NCI-H1417 (cell line): ENCODE data around the gene TFEB.

Experiments used
- DNase-seq, 3 experiments: peaks; one replicate each; lab custom pipeline; 2025; lab: John Stamatoyannopoulos, UW

The TFEB gene

GRCh38 chr6:41652866-41653652 is 82.3 kb downstream of the TFEB start:
- peak in 2 of 3 experiments; percentile 69 to 81 for DNase-seq

GRCh38 chr6:41651962-41652657 is 83.3 kb downstream of the TFEB start:
- DNase-seq = no peak

GRCh38 chr6:41651246-41651961 is 84.0 kb downstream of the TFEB start:
- no peak for DNase-seq

- no peak for DNase-seq
Observed at GRCh38 chr6:41650120-41650519, 85.3 kb downstream of the TFEB start.

GRCh38 chr6:41649596-41649995 is 85.8 kb downstream of the TFEB start:
- no peak for DNase-seq

GRCh38 chr6:41648921-41649320 is 86.5 kb downstream of the TFEB start:
- DNase-seq = no peak

GRCh38 chr6:41648070-41648585 is 87.3 kb downstream of the TFEB start:
- DNase-seq = no peak

- DNase-seq = no peak
Observed at GRCh38 chr6:41647061-41647511, 88.3 kb downstream of the TFEB start.

- DNase-seq = no peak
Observed at GRCh38 chr6:41646026-41646795, 89.2 kb downstream of the TFEB start.

- DNase-seq = no peak
Observed at GRCh38 chr6:41645007-41645618, 90.3 kb downstream of the TFEB start.

GRCh38 chr6:41644297-41644879 is 91.0 kb downstream of the TFEB start:
- DNase-seq = peak; percentile 47 to 60 (median 59)

GRCh38 chr6:41643899-41644269 is 91.5 kb downstream of the TFEB start:
- DNase-seq = no peak

GRCh38 chr6:41642960-41643898 is 92.2 kb downstream of the TFEB start:
- no peak for DNase-seq

- DNase-seq = no peak
Observed at GRCh38 chr6:41642090-41642959, 93.1 kb downstream of the TFEB start.

- DNase-seq = no peak
Observed at GRCh38 chr6:41641352-41641925, 94.0 kb downstream of the TFEB start.

- DNase-seq = no peak
Observed at GRCh38 chr6:41640426-41640825, 95.0 kb downstream of the TFEB start.

GRCh38 chr6:41639809-41640371 is 95.5 kb downstream of the TFEB start:
- DNase-seq = no peak
